GM12864 (cell line): ENCODE data around the gene IL11RA.

Experiments used
- DNase-seq: peaks from one replicate; pipeline ENCODE4 v3.0.0-alpha.2; 2011; ENCODE audit warnings: low read depth
- H3K4me3 ChIP-seq: 2 replicates; pipeline ENCODE4 v1.5.1; 2011; ENCODE audit warnings: mild to moderate bottlenecking, low read depth, low read length, control low read depth
- TF ChIP-seq, protein P1 (sequence below): IDR thresholded peaks from 2 replicates; pipeline ENCODE4 v1.5.1; 2011; ENCODE audit warnings: low read depth, mild to moderate bottlenecking, moderate library complexity, low read length, control low read depth, inconsistent platforms; ENCODE audit errors: missing control alignments

The IL11RA gene

GRCh38 chr9:34623374-34624235 is 28.4 kb upstream of the IL11RA start:
- TF ChIP-seq, protein P1, sequence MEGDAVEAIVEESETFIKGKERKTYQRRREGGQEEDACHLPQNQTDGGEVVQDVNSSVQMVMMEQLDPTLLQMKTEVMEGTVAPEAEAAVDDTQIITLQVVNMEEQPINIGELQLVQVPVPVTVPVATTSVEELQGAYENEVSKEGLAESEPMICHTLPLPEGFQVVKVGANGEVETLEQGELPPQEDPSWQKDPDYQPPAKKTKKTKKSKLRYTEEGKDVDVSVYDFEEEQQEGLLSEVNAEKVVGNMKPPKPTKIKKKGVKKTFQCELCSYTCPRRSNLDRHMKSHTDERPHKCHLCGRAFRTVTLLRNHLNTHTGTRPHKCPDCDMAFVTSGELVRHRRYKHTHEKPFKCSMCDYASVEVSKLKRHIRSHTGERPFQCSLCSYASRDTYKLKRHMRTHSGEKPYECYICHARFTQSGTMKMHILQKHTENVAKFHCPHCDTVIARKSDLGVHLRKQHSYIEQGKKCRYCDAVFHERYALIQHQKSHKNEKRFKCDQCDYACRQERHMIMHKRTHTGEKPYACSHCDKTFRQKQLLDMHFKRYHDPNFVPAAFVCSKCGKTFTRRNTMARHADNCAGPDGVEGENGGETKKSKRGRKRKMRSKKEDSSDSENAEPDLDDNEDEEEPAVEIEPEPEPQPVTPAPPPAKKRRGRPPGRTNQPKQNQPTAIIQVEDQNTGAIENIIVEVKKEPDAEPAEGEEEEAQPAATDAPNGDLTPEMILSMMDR = no peak
- H3K4me3 ChIP-seq = no peak overlapping the region

DNA sequence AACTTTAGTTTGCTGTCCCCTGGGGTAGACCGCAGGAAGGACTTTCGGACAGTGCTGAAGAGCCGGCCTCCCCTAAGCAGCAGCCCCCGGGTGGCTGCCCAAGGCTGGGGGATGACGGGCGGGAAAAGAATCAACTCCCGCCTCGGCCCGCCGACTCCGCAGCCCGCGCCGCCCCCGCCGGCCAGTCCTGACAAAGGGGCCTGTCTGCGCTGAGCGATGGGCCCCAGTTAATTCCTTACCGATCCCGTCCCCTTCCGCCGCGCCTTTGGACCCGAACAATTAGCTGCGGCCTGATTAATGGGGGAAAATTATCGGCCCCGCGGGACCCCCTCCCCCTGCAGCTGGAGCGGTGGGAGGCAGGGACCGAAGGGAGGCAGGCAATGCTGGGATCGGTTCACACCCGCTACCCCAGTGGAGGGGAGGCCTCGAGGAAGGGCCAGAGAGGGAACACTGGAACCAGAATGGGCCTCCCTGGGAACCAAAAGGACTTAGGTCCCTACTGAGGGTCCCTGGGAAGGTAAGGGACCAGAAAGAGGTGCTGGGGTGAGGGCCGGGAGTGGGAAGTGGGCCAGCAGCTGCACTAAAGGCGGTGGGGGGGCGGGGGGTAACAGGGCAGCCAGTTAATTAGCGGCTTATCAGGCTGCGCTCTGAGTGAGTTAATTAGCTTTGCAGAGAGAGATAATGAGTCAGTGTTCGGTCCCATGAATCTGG is 27.4 kb upstream of the IL11RA start:
- H3K4me3 ChIP-seq = no peak overlapping the region
- no peak for DNase-seq
- TF ChIP-seq, protein P1 = no peak

More at GRCh38 chr9:34623374-34624235, 28.4 kb upstream of the IL11RA start:
- no peak for DNase-seq

DNA sequence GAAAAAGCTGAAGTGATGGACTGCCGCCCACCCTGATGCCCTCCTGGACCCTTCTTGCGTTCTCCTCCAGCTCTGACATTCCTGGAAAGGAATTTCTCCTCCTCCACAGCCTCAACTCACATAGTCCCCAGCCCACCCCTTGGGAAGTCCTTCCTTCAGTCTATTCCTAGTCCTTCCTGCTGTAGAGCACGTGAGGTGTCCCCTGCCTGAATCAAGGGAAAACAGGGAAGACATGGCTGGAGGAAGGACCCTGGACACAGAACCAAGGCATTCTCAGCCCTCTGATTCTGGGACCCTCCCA is 26.8 kb upstream of the IL11RA start:
- no peak for DNase-seq
- no peak overlapping the region for H3K4me3 ChIP-seq
- TF ChIP-seq, protein P1 = no peak

GRCh38 chr9:34627716-34628655 is 24.0 kb upstream of the IL11RA start:
- no peak overlapping the region for H3K4me3 ChIP-seq
- no peak for DNase-seq
- TF ChIP-seq, protein P1 = no peak

- TF ChIP-seq, protein P1 = no peak
- no peak for DNase-seq
- peak within 1 kb of the TSS; percentile 29; the same call in 1 of the 2 replicates for H3K4me3 ChIP-seq
Observed at GRCh38 chr9:34628656-34629490, 23.1 kb upstream of the IL11RA start, which contains the start of gene ARID3C. Gene ARID3C, minus strand, starts transcription at chr9:34629066. Its CDS starts 1,052 bp downstream, at chr9:34628014.

GRCh38 chr9:34629491-34629808 is 22.5 kb upstream of the IL11RA start:
- DNase-seq = no peak
- H3K4me3 ChIP-seq = no peak overlapping the region
- TF ChIP-seq, protein P1 = no peak
